Measurements from ENCODE around the gene ATP6V0A4. TPM values are rescaled to one million over a fixed set of nuclear protein-coding genes. Genes with fewer than 3 reads are reported as not detected.
"Not testable (repeated sequence)": the region's sequence is repeated elsewhere in the genome, so short reads cannot be mapped to it uniquely, and the experiment has no call there.

The ATP6V0A4 gene
- polyA plus RNA-seq, 1 donor = not detected

GRCh38 chr7:138802706-138803105, 4.7 kb upstream of the ATP6V0A4 start:
- DNase-seq (ENCODE audit: low read depth) = no peak

GRCh38 chr7:138801256-138801655, 3.3 kb upstream of the ATP6V0A4 start:
- DNase-seq (ENCODE audit: low read depth) = no peak

- no peak for DNase-seq (ENCODE audit: low read depth)
Measured at GRCh38 chr7:138799336-138800000, 1.5 kb upstream of the ATP6V0A4 start.

- no peak for DNase-seq (ENCODE audit: low read depth)
Measured at GRCh38 chr7:138798836-138799235, 840 bp upstream of the ATP6V0A4 start.

- DNase-seq (ENCODE audit: low read depth) = not testable (repeated sequence)
Measured at GRCh38 chr7:138797046-138797445, 950 bp downstream of the ATP6V0A4 start.

GRCh38 chr7:138796038-138796615, 1.9 kb downstream of the ATP6V0A4 start:
- DNase-seq (ENCODE audit: low read depth) = no peak

- no peak for DNase-seq (ENCODE audit: low read depth)
Measured at GRCh38 chr7:138785587-138786437, 12.2 kb downstream of the ATP6V0A4 start.

- no peak for DNase-seq (ENCODE audit: low read depth)
Measured at GRCh38 chr7:138784692-138785091, 13.3 kb downstream of the ATP6V0A4 start.

- DNase-seq (ENCODE audit: low read depth) = no peak
Measured at GRCh38 chr7:138781004-138781403, 17.0 kb downstream of the ATP6V0A4 start.

GRCh38 chr7:138776166-138776833, 21.7 kb downstream of the ATP6V0A4 start:
- DNase-seq (ENCODE audit: low read depth) = no peak

GRCh38 chr7:138773817-138774216, 24.2 kb downstream of the ATP6V0A4 start:
- DNase-seq (ENCODE audit: low read depth) = no peak

GRCh38 chr7:138773176-138773575, 24.8 kb downstream of the ATP6V0A4 start:
- DNase-seq (ENCODE audit: low read depth) = no peak

GRCh38 chr7:138770904-138771303, 27.1 kb downstream of the ATP6V0A4 start:
- DNase-seq (ENCODE audit: low read depth) = no peak

- DNase-seq (ENCODE audit: low read depth) = no peak
Measured at GRCh38 chr7:138768241-138768640, 29.8 kb downstream of the ATP6V0A4 start.

GRCh38 chr7:138756591-138757242, 41.3 kb downstream of the ATP6V0A4 start:
- no peak for DNase-seq (ENCODE audit: low read depth)

- DNase-seq (ENCODE audit: low read depth) = no peak
Measured at GRCh38 chr7:138755842-138756590, 42.0 kb downstream of the ATP6V0A4 start.

GRCh38 chr7:138755331-138755747, 42.7 kb downstream of the ATP6V0A4 start:
- no peak for DNase-seq (ENCODE audit: low read depth)

- no peak for DNase-seq (ENCODE audit: low read depth)
Measured at GRCh38 chr7:138753610-138754009, 44.4 kb downstream of the ATP6V0A4 start.

GRCh38 chr7:138753150-138753518, 44.9 kb downstream of the ATP6V0A4 start:
- DNase-seq (ENCODE audit: low read depth) = no peak

GRCh38 chr7:138752518-138753149, 45.4 kb downstream of the ATP6V0A4 start:
- DNase-seq (ENCODE audit: low read depth) = no peak

All from forelimb muscle (tissue), 1 donor.